Natural killer cell (primary cell): Measurements from ENCODE around the gene TMC5. TPM values are rescaled to one million over a fixed set of nuclear protein-coding genes. Genes with fewer than 3 reads are reported as not detected.

Experiments used
- ATAC-seq, 3 donors: fragments of 150-1000 bp in 2 of 3; fragments of 200-7000 bp in 1 of 3; cut with Tn5 transposase; 1 replicate in 1 of 3; 2 replicates in 2 of 3; pipeline ENCODE4 v1.10.0; 2021; ENCODE audit warnings: mild to moderate bottlenecking in 2 of 3, moderate library complexity in 2 of 3
- DNase-seq, 2 donors: peaks; one replicate each; pipeline versions ENCODE4 v3.0.0 to v3.0.0-alpha.2; 2013 to 2021; ENCODE audit warnings: mixed read lengths in 1 of 2
- H3K27ac ChIP-seq: one replicate; pipeline ENCODE4 v1.5.1; 2013; ENCODE audit warnings: mild to moderate bottlenecking, low read length
- H3K27me3 ChIP-seq: one replicate; pipeline ENCODE4 v1.6.1; 2013; ENCODE audit warnings: low read length; ENCODE audit not compliant: control insufficient read depth, insufficient read depth
- H3K36me3 ChIP-seq: one replicate; pipeline ENCODE4 v1.6.1; 2013; ENCODE audit warnings: low read length; ENCODE audit not compliant: control insufficient read depth, insufficient read depth
- H3K4me1 ChIP-seq: one replicate; pipeline ENCODE4 v1.6.1; 2013; ENCODE audit warnings: low read length; ENCODE audit not compliant: control insufficient read depth, insufficient read depth
- H3K4me3 ChIP-seq: one replicate; pipeline ENCODE4 v1.5.1; 2013; ENCODE audit warnings: low read length
- H3K9me3 ChIP-seq: one replicate; pipeline ENCODE4 v1.6.1; 2013; ENCODE audit warnings: low read length; ENCODE audit not compliant: control insufficient read depth, insufficient read depth
- H3K27ac Mint-ChIP-seq, 2 donors: one replicate each; pipeline ENCODE4 v1.8.0; 2022; ENCODE audit warnings: mild to moderate bottlenecking in 2 of 2, mixed read lengths in 2 of 2, moderate library complexity in 1 of 2
- H3K27me3 Mint-ChIP-seq, 2 donors: one replicate each; pipeline ENCODE4 v1.8.0; 2022; ENCODE audit warnings: low read depth in 2 of 2, mixed read lengths in 2 of 2
- H3K36me3 Mint-ChIP-seq: one replicate; pipeline ENCODE4 v1.8.0; 2022; ENCODE audit warnings: mixed read lengths
- H3K4me1 Mint-ChIP-seq, 2 donors: one replicate each; pipeline ENCODE4 v1.8.0; 2022; ENCODE audit warnings: mixed read lengths in 2 of 2
- H3K4me3 Mint-ChIP-seq: one replicate; pipeline ENCODE4 v1.8.0; 2022; ENCODE audit warnings: mild to moderate bottlenecking, moderate library complexity, mixed read lengths
- H3K9me3 Mint-ChIP-seq, 2 donors: one replicate each; pipeline ENCODE4 v1.8.0; 2022; ENCODE audit warnings: mixed read lengths in 2 of 2
- CTCF ChIP-seq: fragments of 200-600 bp; IDR thresholded peaks from one replicate; pipeline ENCODE4 v1.8.0; 2022; ENCODE audit warnings: antibody characterized with exemption
- WGBS: methylation state at CpG from one replicate; pipeline ENCODE4 v1.1.7; 2013; ENCODE audit warnings: missing lambda C conversion rate; ENCODE audit not compliant: insufficient coverage; 5-methylcytosine and 5-hydroxymethylcytosine counted together
- intact Hi-C: fragments of 100-400 bp; cut with micrococcal nuclease; formaldehyde crosslinking; loops from one replicate; pipeline ENCODE4 v1.14.2; 2022
- total RNA-seq, 4 donors: library from RNA; stranded (reverse); fragments of 120-200 nt in 1 of 4; gene quantifications; one replicate each; pipeline versions ENCODE4 v1.2.3 to v1.2.4, GENCODE V29; 2013 to 2022

The TMC5 gene
- total RNA-seq, 3 donors from 2014 or later (not counting 1 experiment from before 2014, with no cell fraction given), result not detected

DNA sequence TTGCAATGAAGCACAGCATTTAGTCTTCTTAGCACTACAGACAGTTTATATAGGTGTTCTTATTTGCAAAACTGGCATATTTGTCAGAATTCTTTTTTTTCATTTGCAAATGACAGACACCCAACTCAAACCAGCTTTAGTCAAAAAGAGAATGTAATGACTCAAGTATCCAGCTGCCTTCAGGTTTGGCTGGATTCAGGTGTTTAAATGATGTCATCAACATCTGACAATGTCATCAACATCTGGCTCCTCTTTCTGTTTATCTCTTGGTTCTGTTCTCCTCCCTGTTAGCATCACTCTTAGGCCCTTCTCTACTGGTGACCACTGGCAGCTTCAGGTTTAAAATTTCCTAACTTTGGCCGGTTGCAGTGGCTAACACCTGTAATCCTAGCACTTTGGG, 18.9 kb downstream of the TMC5 start:
- ATAC-seq, result no peak
- Histone ChIP-seq H3K27ac (no peak overlapping the region), H3K4me3 (no peak overlapping the region), H3K4me1 (no peaks in the 10 kb centered on the region), H3K27me3 (no peaks in the 10 kb centered on the region), H3K9me3 (no peaks in the 10 kb centered on the region), H3K36me3 (no peaks in the 10 kb centered on the region)
- H3K27me3 Mint-ChIP-seq, result peaks cover 0 to 4% of the 10 kb centered on the region in 2 donors
- no peak for TF ChIP-seq CTCF
- H3K27ac Mint-ChIP-seq, result no peak overlapping the region
- 88% methylated on average over 1 of the region's 1 CpG for WGBS
- H3K4me3 Mint-ChIP-seq, result no peak overlapping the region
- H3K4me1 Mint-ChIP-seq, result peaks cover 0 to 5% of the 10 kb centered on the region in 2 donors
- no peak for DNase-seq
- no peaks in the 10 kb centered on the region for H3K36me3 Mint-ChIP-seq
- intact Hi-C loops, result no loop called here
- peaks cover 0 to 4% of the 10 kb centered on the region in 2 donors for H3K9me3 Mint-ChIP-seq

GRCh38 chr16:19437280-19437679, 19.6 kb downstream of the TMC5 start:
- Mint-ChIP-seq H3K27ac (no peak overlapping the region), H3K9me3 (peaks cover 0 to 4% of the 10 kb centered on the region in 2 donors), H3K36me3 (no peaks in the 10 kb centered on the region), H3K27me3 (peaks cover 0 to 4% of the 10 kb centered on the region in 2 donors), H3K4me3 (no peak overlapping the region), H3K4me1 (peaks cover 0 to 5% of the 10 kb centered on the region in 2 donors)
- no peak for DNase-seq
- intact Hi-C loops, result no loop called here
- no peaks in the 10 kb centered on the region for H3K9me3 ChIP-seq
- no peak overlapping the region for H3K4me3 ChIP-seq
- TF ChIP-seq CTCF, result no peak
- no peaks in the 10 kb centered on the region for H3K36me3 ChIP-seq
- no peak overlapping the region for H3K27ac ChIP-seq
- H3K27me3 ChIP-seq, result no peaks in the 10 kb centered on the region
- ATAC-seq, result no peak
- H3K4me1 ChIP-seq, result no peaks in the 10 kb centered on the region
- 31% methylated on average over 3 of the region's 4 CpGs for WGBS

DNA sequence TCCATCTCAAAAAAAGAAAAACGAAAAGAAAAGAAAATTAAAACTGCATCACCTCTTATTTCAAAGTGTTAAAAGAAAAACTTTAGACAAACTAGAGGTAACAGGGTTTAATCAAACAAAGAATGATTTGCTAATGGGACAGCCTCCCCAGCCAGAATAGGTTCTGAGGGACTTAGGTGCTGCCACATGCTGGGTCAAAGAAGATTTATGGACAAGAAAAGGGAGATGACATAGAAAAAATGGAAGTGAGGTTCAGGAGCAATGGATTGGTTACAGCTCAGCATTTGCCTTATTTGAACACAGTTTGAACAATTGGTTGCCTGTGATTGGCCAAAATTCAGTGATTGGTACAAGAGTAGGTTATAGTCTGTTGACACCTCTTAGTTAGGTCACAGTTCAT, 21.1 kb downstream of the TMC5 start:
- H3K9me3 Mint-ChIP-seq, result peaks cover 0 to 3% of the 10 kb centered on the region in 2 donors
- Histone ChIP-seq H3K27ac (no peak overlapping the region), H3K27me3 (no peaks in the 10 kb centered on the region), H3K4me3 (no peak overlapping the region), H3K36me3 (no peaks in the 10 kb centered on the region), H3K9me3 (no peaks in the 10 kb centered on the region), H3K4me1 (no peaks in the 10 kb centered on the region)
- DNase-seq (no peak), ATAC-seq (no peak)
- no peaks in the 10 kb centered on the region for H3K36me3 Mint-ChIP-seq
- no CpG with 5 or more reads among the region's 1 CpG for WGBS
- intact Hi-C loops, result no loop called here
- TF ChIP-seq CTCF, result no peak
- no peak overlapping the region for H3K27ac Mint-ChIP-seq
- H3K27me3 Mint-ChIP-seq, result peaks cover 0 to 10% of the 10 kb centered on the region in 2 donors
- H3K4me1 Mint-ChIP-seq, result peaks cover 0 to 5% of the 10 kb centered on the region in 2 donors
- H3K4me3 Mint-ChIP-seq, result no peak overlapping the region

- Mint-ChIP-seq H3K4me3 (no peak overlapping the region), H3K36me3 (no peaks in the 10 kb centered on the region), H3K27ac (no peak overlapping the region), H3K4me1 (peaks cover 0 to 5% of the 10 kb centered on the region in 2 donors), H3K27me3 (peaks cover 0 to 11% of the 10 kb centered on the region in 2 donors), H3K9me3 (peaks cover 0 to 4% of the 10 kb centered on the region in 2 donors)
- no peak for ATAC-seq
- intact Hi-C loops, result no loop called here
- TF ChIP-seq CTCF, result no peak
- H3K4me3 ChIP-seq, result no peak overlapping the region
- H3K27me3 ChIP-seq, result no peaks in the 10 kb centered on the region
- no peaks in the 10 kb centered on the region for H3K4me1 ChIP-seq
- no peak for DNase-seq
- H3K27ac ChIP-seq, result no peak overlapping the region
- 91% methylated on average over 2 of the region's 4 CpGs for WGBS
- H3K9me3 ChIP-seq, result no peaks in the 10 kb centered on the region
- H3K36me3 ChIP-seq, result no peaks in the 10 kb centered on the region
Observed at GRCh38 chr16:19439483-19439882, 21.8 kb downstream of the TMC5 start.
